ENCODE results near the gene BCL2L1.
"Not testable (repeated sequence)": the region's sequence is repeated elsewhere in the genome, so short reads cannot be mapped to it uniquely, and the experiment has no call there.

BCL2L1 gene

GRCh38 chr20:31653561-31653960 is 69.1 kb downstream of the BCL2L1 start:
- H3F3A ChIP-seq (ENCODE audit: insufficient read depth, low read length), result no peaks in the 10 kb centered on the region
- no peaks in the 10 kb centered on the region for H3K9me2 ChIP-seq (ENCODE audit: low read depth, low read length)
- H3K27ac ChIP-seq (ENCODE audit: low read depth, low read length, poor library complexity, severe bottlenecking), result no peak overlapping the region
- H3K79me2 ChIP-seq (ENCODE audit: insufficient read depth, low read length), result no peaks in the 10 kb centered on the region
- TF ChIP-seq EZH2 (IDR thresholded peaks at IDR 0.05; ENCODE audit: borderline replicate concordance, low read length), result no peak
- TF ChIP-seq, protein P1, sequence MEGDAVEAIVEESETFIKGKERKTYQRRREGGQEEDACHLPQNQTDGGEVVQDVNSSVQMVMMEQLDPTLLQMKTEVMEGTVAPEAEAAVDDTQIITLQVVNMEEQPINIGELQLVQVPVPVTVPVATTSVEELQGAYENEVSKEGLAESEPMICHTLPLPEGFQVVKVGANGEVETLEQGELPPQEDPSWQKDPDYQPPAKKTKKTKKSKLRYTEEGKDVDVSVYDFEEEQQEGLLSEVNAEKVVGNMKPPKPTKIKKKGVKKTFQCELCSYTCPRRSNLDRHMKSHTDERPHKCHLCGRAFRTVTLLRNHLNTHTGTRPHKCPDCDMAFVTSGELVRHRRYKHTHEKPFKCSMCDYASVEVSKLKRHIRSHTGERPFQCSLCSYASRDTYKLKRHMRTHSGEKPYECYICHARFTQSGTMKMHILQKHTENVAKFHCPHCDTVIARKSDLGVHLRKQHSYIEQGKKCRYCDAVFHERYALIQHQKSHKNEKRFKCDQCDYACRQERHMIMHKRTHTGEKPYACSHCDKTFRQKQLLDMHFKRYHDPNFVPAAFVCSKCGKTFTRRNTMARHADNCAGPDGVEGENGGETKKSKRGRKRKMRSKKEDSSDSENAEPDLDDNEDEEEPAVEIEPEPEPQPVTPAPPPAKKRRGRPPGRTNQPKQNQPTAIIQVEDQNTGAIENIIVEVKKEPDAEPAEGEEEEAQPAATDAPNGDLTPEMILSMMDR (IDR thresholded peaks at IDR 0.05; ENCODE audit: low read length), result no peak
- no peaks in the 10 kb centered on the region for H4K20me1 ChIP-seq (ENCODE audit: insufficient read depth, low read length)
- no peaks in the 10 kb centered on the region for H3K36me3 ChIP-seq (ENCODE audit: insufficient read depth, low read length)
- no peak overlapping the region for H3K4me3 ChIP-seq (ENCODE audit: low read depth, low read length, poor library complexity, severe bottlenecking)
- H3K9ac ChIP-seq (ENCODE audit: low read length), result no peak overlapping the region
- H3K9me3 ChIP-seq (ENCODE audit: low read length), result no peaks in the 10 kb centered on the region
- H3K4me1 ChIP-seq (ENCODE audit: insufficient read depth, low read length, severe bottlenecking), result peaks cover 7% of the 10 kb centered on the region
- H3K4me2 ChIP-seq (ENCODE audit: low read length), result no peak overlapping the region
- H3K27me3 ChIP-seq (ENCODE audit: insufficient read depth, low read length), result no peaks in the 10 kb centered on the region
- no peak overlapping the region for H2AFZ ChIP-seq (ENCODE audit: low read length)

GRCh38 chr20:31652917-31653396 is 69.7 kb downstream of the BCL2L1 start:
- Histone ChIP-seq H3K4me3 (ENCODE audit: low read depth, low read length, poor library complexity, severe bottlenecking) (no peak overlapping the region), H3K4me1 (ENCODE audit: insufficient read depth, low read length, severe bottlenecking) (peaks cover 7% of the 10 kb centered on the region), H2AFZ (ENCODE audit: low read length) (no peak overlapping the region), H3K79me2 (ENCODE audit: insufficient read depth, low read length) (no peaks in the 10 kb centered on the region), H3K27ac (ENCODE audit: low read depth, low read length, poor library complexity, severe bottlenecking) (no peak overlapping the region), H3K27me3 (ENCODE audit: insufficient read depth, low read length) (no peaks in the 10 kb centered on the region), H3K9me2 (ENCODE audit: low read depth, low read length) (no peaks in the 10 kb centered on the region), H3K4me2 (ENCODE audit: low read length) (no peak overlapping the region), H3K9me3 (ENCODE audit: low read length) (no peaks in the 10 kb centered on the region), H4K20me1 (ENCODE audit: insufficient read depth, low read length) (no peaks in the 10 kb centered on the region), H3K36me3 (ENCODE audit: insufficient read depth, low read length) (no peaks in the 10 kb centered on the region), H3F3A (ENCODE audit: insufficient read depth, low read length) (no peaks in the 10 kb centered on the region), H3K9ac (ENCODE audit: low read length) (no peak overlapping the region)
- TF ChIP-seq EZH2 (IDR thresholded peaks at IDR 0.05; ENCODE audit: borderline replicate concordance, low read length), result no peak
- TF ChIP-seq, protein P1 (IDR thresholded peaks at IDR 0.05; ENCODE audit: low read length), result no peak

DNA sequence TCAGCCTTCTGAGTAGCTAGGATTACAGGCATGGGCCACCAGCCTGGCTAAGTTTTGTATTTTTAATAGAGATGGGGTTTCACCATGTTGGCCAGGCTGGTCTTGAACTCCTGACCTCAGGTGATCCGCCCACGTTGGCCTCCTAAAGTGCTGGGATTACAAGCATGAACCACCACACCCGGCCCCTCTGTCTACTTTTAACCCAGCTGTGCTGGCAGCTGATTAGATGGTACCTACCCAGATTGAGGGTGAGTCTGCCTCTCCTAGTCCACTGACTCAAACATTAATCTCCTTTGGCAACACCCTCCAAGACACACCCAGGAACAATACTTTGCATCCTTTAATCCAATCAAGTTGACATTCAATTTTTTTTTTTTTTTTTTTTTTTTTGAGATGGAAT is 74.6 kb downstream of the BCL2L1 start:
- not testable (repeated sequence) for H3K4me3 ChIP-seq (ENCODE audit: low read depth, low read length, poor library complexity, severe bottlenecking); H3K36me3 ChIP-seq (ENCODE audit: insufficient read depth, low read length); H3K4me2 ChIP-seq (ENCODE audit: low read length); H3K27ac ChIP-seq (ENCODE audit: low read depth, low read length, poor library complexity, severe bottlenecking); H3F3A ChIP-seq (ENCODE audit: insufficient read depth, low read length); H3K9ac ChIP-seq (ENCODE audit: low read length); H3K4me1 ChIP-seq (ENCODE audit: insufficient read depth, low read length, severe bottlenecking); H3K79me2 ChIP-seq (ENCODE audit: insufficient read depth, low read length); H3K27me3 ChIP-seq (ENCODE audit: insufficient read depth, low read length); H3K9me3 ChIP-seq (ENCODE audit: low read length); H4K20me1 ChIP-seq (ENCODE audit: insufficient read depth, low read length); H3K9me2 ChIP-seq (ENCODE audit: low read depth, low read length); H2AFZ ChIP-seq (ENCODE audit: low read length)

- Histone ChIP-seq H3K27ac (ENCODE audit: low read depth, low read length, poor library complexity, severe bottlenecking) (no peak overlapping the region), H3K9me2 (ENCODE audit: low read depth, low read length) (no peaks in the 10 kb centered on the region), H3K36me3 (ENCODE audit: insufficient read depth, low read length) (no peaks in the 10 kb centered on the region), H3K9me3 (ENCODE audit: low read length) (no peaks in the 10 kb centered on the region), H3K9ac (ENCODE audit: low read length) (no peak overlapping the region), H3F3A (ENCODE audit: insufficient read depth, low read length) (no peaks in the 10 kb centered on the region), H3K4me2 (ENCODE audit: low read length) (no peak overlapping the region), H3K27me3 (ENCODE audit: insufficient read depth, low read length) (peaks cover 6% of the 10 kb centered on the region; the same call in 1 of the 2 replicates), H2AFZ (ENCODE audit: low read length) (no peak overlapping the region), H3K79me2 (ENCODE audit: insufficient read depth, low read length) (no peaks in the 10 kb centered on the region), H3K4me3 (ENCODE audit: low read depth, low read length, poor library complexity, severe bottlenecking) (no peak overlapping the region), H4K20me1 (ENCODE audit: insufficient read depth, low read length) (no peaks in the 10 kb centered on the region), H3K4me1 (ENCODE audit: insufficient read depth, low read length, severe bottlenecking) (no peaks in the 10 kb centered on the region)
- TF ChIP-seq, protein P1 (IDR thresholded peaks at IDR 0.05; ENCODE audit: low read length), result no peak
These were observed 78.0 kb downstream of the BCL2L1 start for GRCh38 chr20:31644701-31645100.

All from OCI-LY1 (cell line).